ENCODE data around the gene MYO9B. TPM values are rescaled to one million over a fixed set of nuclear protein-coding genes. Genes with fewer than 3 reads are reported as not detected.

MYO9B gene
- total RNA-seq, 1 experiment from 2014 or later: 74.6 TPM

DNA sequence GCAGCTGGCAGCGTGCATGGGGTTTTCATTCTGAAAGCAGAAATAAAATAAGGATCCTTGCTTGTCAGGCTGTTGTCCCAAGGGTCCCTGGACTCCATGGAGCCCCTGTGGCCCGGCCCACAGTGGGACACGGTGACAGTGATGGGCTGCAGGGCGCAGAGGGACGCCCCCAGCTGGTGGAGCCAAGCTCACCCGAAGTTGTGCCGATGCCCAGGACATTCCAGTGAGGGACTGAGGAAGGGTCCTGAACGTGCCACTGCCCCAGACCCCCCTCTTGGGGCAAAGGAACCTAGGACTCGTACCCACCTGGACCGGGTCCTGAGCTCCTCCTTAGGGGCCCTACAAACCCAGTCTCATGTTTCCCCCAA, 35.0 kb downstream of the MYO9B start:
- CTCF ChIA-PET: no interaction called here
- no peak overlapping the region for H3K9ac ChIP-seq (ENCODE audit: low read length)

More for the DNA sequence above, 35.0 kb downstream of the MYO9B start:
- H3K4me3 ChIP-seq (replicated peaks in 1 of 2; ENCODE audit: low read depth in 1 of 2, low read length in 2 of 2): no peak overlapping the region
- peaks cover 73% of the 10 kb centered on the region for H3K79me2 ChIP-seq (ENCODE audit: insufficient read depth, low read length)
- H3K36me3 ChIP-seq (ENCODE audit: control insufficient read depth in 1 of 2, insufficient read depth in 2 of 2, low read length in 2 of 2): peaks cover 4% of the 10 kb centered on the region in 2 experiments; a peak in 3 of 4 replicates
- no TSS peak for BruUV-seq (replicated peaks)
- no peak overlapping the region for H2AFZ ChIP-seq (ENCODE audit: low read depth, low read length, poor library complexity, severe bottlenecking)
- ChIA-PET POLR2A (no interaction called here), RAD21 (ENCODE audit: low non-redundant PET in 1 of 2, low total read pairs in 2 of 2, uncharacterized antibody in 2 of 2, unreplicated experiment in 2 of 2) (no interaction called here)
- no peaks in the 10 kb centered on the region for H3K27me3 ChIP-seq (ENCODE audit: insufficient read depth, low read length)
- TF ChIP-seq ZFX (IDR thresholded peaks at IDR 0.05) (no peak), TCF7L2 (IDR thresholded peaks at IDR 0.05; ENCODE audit: borderline replicate concordance, extremely low read depth, insufficient read depth, insufficient read length) (no peak), POLR2A (IDR thresholded peaks at IDR 0.05; ENCODE audit: borderline replicate concordance, extremely low read depth, insufficient read depth, insufficient read length) (no peak), ZNF274 (IDR thresholded peaks at IDR 0.05; ENCODE audit: low read depth, low read length) (no peak), EGR1 (IDR thresholded peaks at IDR 0.05; ENCODE audit: low read depth) (no peak), RAD21 (IDR thresholded peaks at IDR 0.05; ENCODE audit: low read depth) (no peak), POLR2AphosphoS5 (IDR thresholded peaks at IDR 0.05; ENCODE audit: low read depth, low read length) (no peak), REST (IDR thresholded peaks at IDR 0.05; ENCODE audit: low read depth) (no peak), CEBPB (IDR thresholded peaks at IDR 0.05; ENCODE audit: low read depth) (no peak), FOSL1 (IDR thresholded peaks at IDR 0.05; ENCODE audit: low read depth) (no peak), JUND (IDR thresholded peaks at IDR 0.05) (no peak), SIN3A (IDR thresholded peaks at IDR 0.05; ENCODE audit: low read depth) (no peak), CBX3 (IDR thresholded peaks at IDR 0.05; ENCODE audit: low read depth) (no peak), ZBTB33 (IDR thresholded peaks at IDR 0.05; ENCODE audit: extremely low read depth, insufficient replicate concordance, low read length) (no peak), EZH2 (IDR thresholded peaks at IDR 0.05) (no peak), EZH2phosphoT487 (IDR thresholded peaks at IDR 0.05; ENCODE audit: borderline replicate concordance) (no peak), CTCF (IDR thresholded peaks at IDR 0.05 in 2 of 3, conservative IDR thresholded peaks at IDR 0.05 in 1 of 3; ENCODE audit: borderline replicate concordance in 1 of 3, insufficient read depth in 1 of 3, low read depth in 2 of 3, low read length in 2 of 3) (no peak), YY1 (IDR thresholded peaks at IDR 0.05; ENCODE audit: extremely low read depth, insufficient replicate concordance, low read depth, low read length) (no peak)
- TF ChIP-seq, protein P1, sequence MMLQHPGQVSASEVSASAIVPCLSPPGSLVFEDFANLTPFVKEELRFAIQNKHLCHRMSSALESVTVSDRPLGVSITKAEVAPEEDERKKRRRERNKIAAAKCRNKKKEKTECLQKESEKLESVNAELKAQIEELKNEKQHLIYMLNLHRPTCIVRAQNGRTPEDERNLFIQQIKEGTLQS (IDR thresholded peaks at IDR 0.05): no peak
- no peaks in the 10 kb centered on the region for H3K9me2 ChIP-seq (ENCODE audit: insufficient read depth)
- no peak overlapping the region for H3K4me2 ChIP-seq (ENCODE audit: low read length)
- no peaks in the 10 kb centered on the region for H4K20me1 ChIP-seq (ENCODE audit: insufficient read depth)
- no peaks in the 10 kb centered on the region for H3K9me3 ChIP-seq (ENCODE audit: control insufficient read depth in 1 of 2, insufficient read depth in 1 of 2, low read depth in 1 of 2, low read length in 2 of 2)
- intact Hi-C loops (cut with micrococcal nuclease): no loop called here
- peaks cover 21 to 24% of the 10 kb centered on the region in 2 experiments for H3K4me1 ChIP-seq (ENCODE audit: control insufficient read depth in 1 of 2, insufficient read depth in 2 of 2, low read length in 2 of 2)
- DNase-seq (ENCODE audit: low read depth, low spot score) (no peak), ATAC-seq (no peak)
- H3K27ac ChIP-seq (ENCODE audit: low read depth, low read length): no peak overlapping the region

Data from HCT116 (cell line).